ENCODE measurements around the gene POLR2H. TPM values are rescaled to one million over a fixed set of nuclear protein-coding genes. Genes with fewer than 3 reads are reported as not detected.

The POLR2H gene
- total and polyA plus RNA-seq, 2 donors from 2014 or later: 82.0 to 157 TPM

DNA sequence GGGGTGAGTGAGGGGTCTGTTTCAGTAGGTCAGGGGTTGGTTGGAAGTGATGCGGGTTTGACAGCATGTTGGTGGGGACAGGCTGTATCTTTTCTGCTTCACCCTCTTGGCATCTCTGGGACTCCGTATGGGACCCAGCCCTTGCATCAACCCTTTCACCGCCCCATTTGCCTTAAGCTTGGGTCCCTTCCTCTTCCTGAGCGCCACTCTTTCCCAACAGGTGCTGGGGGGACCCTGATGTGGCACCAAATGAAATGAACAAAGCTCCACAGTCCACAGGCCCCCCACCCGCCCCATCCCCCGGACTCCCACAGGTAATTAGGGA, 46.0 kb upstream of the POLR2H start:
- FAIRE-seq (no peak), DNase-seq (peak in 1 of 5 donors; percentile 24)
- TF ChIP-seq, protein P1, sequence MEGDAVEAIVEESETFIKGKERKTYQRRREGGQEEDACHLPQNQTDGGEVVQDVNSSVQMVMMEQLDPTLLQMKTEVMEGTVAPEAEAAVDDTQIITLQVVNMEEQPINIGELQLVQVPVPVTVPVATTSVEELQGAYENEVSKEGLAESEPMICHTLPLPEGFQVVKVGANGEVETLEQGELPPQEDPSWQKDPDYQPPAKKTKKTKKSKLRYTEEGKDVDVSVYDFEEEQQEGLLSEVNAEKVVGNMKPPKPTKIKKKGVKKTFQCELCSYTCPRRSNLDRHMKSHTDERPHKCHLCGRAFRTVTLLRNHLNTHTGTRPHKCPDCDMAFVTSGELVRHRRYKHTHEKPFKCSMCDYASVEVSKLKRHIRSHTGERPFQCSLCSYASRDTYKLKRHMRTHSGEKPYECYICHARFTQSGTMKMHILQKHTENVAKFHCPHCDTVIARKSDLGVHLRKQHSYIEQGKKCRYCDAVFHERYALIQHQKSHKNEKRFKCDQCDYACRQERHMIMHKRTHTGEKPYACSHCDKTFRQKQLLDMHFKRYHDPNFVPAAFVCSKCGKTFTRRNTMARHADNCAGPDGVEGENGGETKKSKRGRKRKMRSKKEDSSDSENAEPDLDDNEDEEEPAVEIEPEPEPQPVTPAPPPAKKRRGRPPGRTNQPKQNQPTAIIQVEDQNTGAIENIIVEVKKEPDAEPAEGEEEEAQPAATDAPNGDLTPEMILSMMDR (IDR thresholded peaks at IDR 0.05; ENCODE audit: borderline replicate concordance, extremely low read depth, insufficient read depth): no peak
- peak overlapping the region; percentile 76 to 90 (median 79) for H3K4me3 ChIP-seq (ENCODE audit: low read length in 3 of 3)
- peak overlapping the region; percentile 90 to 94 for H3K27ac ChIP-seq (ENCODE audit: low read depth in 2 of 2, low read length in 2 of 2)
- no peaks in the 10 kb centered on the region for H3K9me3 ChIP-seq (ENCODE audit: control insufficient read depth in 2 of 3, insufficient read depth in 1 of 3, low read length in 3 of 3)
- H3K9ac ChIP-seq (ENCODE audit: low read length in 3 of 3): peak overlapping the region; percentile 61 to 87 (median 85)
- peaks cover 0 to 34% (median 24%) of the 10 kb centered on the region in 3 donors for H3K4me1 ChIP-seq (ENCODE audit: control insufficient read depth in 2 of 3, insufficient read depth in 2 of 3, low read depth in 1 of 3, low read length in 3 of 3)
- peaks cover 0 to 12% (median 6%) of the 10 kb centered on the region in 3 donors for H3K36me3 ChIP-seq (ENCODE audit: control insufficient read depth in 2 of 3, insufficient read depth in 3 of 3, low read length in 3 of 3)
- no peaks in the 10 kb centered on the region for H3K27me3 ChIP-seq (ENCODE audit: control insufficient read depth, insufficient read depth, low read length)
- intact Hi-C loops (cut with DNase I): no loop called here

- Histone ChIP-seq H3K4me3 (ENCODE audit: low read length in 3 of 3) (peak overlapping the region; percentile 21 to 90 (median 79)), H3K9ac (ENCODE audit: low read length in 3 of 3) (peak overlapping the region in 2 of 3 donors; percentile 54 to 87), H3K27me3 (ENCODE audit: control insufficient read depth, insufficient read depth, low read length) (no peaks in the 10 kb centered on the region), H3K27ac (ENCODE audit: low read depth in 2 of 2, low read length in 2 of 2) (peak overlapping the region; percentile 90 to 94), H3K36me3 (ENCODE audit: control insufficient read depth in 2 of 3, insufficient read depth in 3 of 3, low read length in 3 of 3) (peaks cover 0 to 18% (median 12%) of the 10 kb centered on the region in 3 donors), H3K4me1 (ENCODE audit: control insufficient read depth in 2 of 3, insufficient read depth in 2 of 3, low read depth in 1 of 3, low read length in 3 of 3) (peaks cover 0 to 34% (median 24%) of the 10 kb centered on the region in 3 donors), H3K9me3 (ENCODE audit: control insufficient read depth in 2 of 3, insufficient read depth in 1 of 3, low read length in 3 of 3) (no peaks in the 10 kb centered on the region)
- DNase-seq (peak in 1 of 5 donors; percentile 71), FAIRE-seq (no peak)
- TF ChIP-seq, protein P1 (IDR thresholded peaks at IDR 0.05; ENCODE audit: borderline replicate concordance, extremely low read depth, insufficient read depth): no peak
- intact Hi-C loops (cut with DNase I): no loop called here
These were observed 45.4 kb upstream of the POLR2H start for GRCh38 chr3:184315871-184316661.

- Histone ChIP-seq H3K9me3 (ENCODE audit: control insufficient read depth in 2 of 3, insufficient read depth in 1 of 3, low read length in 3 of 3) (no peaks in the 10 kb centered on the region), H3K4me3 (ENCODE audit: low read length in 3 of 3) (peak overlapping the region in 2 of 3 donors; percentile 79 to 90), H3K4me1 (ENCODE audit: control insufficient read depth in 2 of 3, insufficient read depth in 2 of 3, low read depth in 1 of 3, low read length in 3 of 3) (peaks cover 0 to 34% (median 24%) of the 10 kb centered on the region in 3 donors), H3K27me3 (ENCODE audit: control insufficient read depth, insufficient read depth, low read length) (no peaks in the 10 kb centered on the region), H3K27ac (ENCODE audit: low read depth in 2 of 2, low read length in 2 of 2) (no peak overlapping the region), H3K36me3 (ENCODE audit: control insufficient read depth in 2 of 3, insufficient read depth in 3 of 3, low read length in 3 of 3) (peaks cover 0 to 25% (median 19%) of the 10 kb centered on the region in 3 donors), H3K9ac (ENCODE audit: low read length in 3 of 3) (peak overlapping the region in 1 of 3 donors; percentile 87)
- TF ChIP-seq, protein P1 (IDR thresholded peaks at IDR 0.05; ENCODE audit: borderline replicate concordance, extremely low read depth, insufficient read depth): no peak
- no peak for DNase-seq
- FAIRE-seq: no peak
- intact Hi-C loops (cut with DNase I): no loop called here
These were observed 44.7 kb upstream of the POLR2H start for GRCh38 chr3:184316792-184317191.

Data from kidney (tissue), 14 donors.